Smooth muscle cell (in vitro differentiated cells): ENCODE measurements around the gene FASTKD3. TPM values are rescaled to one million over a fixed set of nuclear protein-coding genes. Genes with fewer than 3 reads are reported as not detected.
A peak's percentile ranks its signal among the peaks of the same experiment; 100 is the strongest.

Experiments
- DNase-seq: peaks from one replicate; lab custom pipeline; 2025; ENCODE audit not compliant: unreplicated experiment; lab: John Stamatoyannopoulos, UW
- H2AFZ ChIP-seq: fragments of 200-600 bp; sonication (generic); 2 replicates; pipeline ENCODE4 v1.6.0; 2016; ENCODE audit warnings: antibody characterized with exemption, low read depth, mild to moderate bottlenecking
- H3F3A ChIP-seq: fragments of 200-600 bp; sonication (generic); 2 replicates; pipeline ENCODE4 v1.6.0; 2017; ENCODE audit warnings: antibody characterized with exemption, low read depth
- H3K27ac ChIP-seq: fragments of 200-600 bp; sonication (generic); 2 replicates; pipeline ENCODE4 v1.5.1; 2016; ENCODE audit warnings: low read depth, mild to moderate bottlenecking
- H3K27me3 ChIP-seq: fragments of 200-600 bp; sonication (generic); 2 replicates; pipeline ENCODE4 v1.6.1; 2016; ENCODE audit warnings: low read depth, mild to moderate bottlenecking
- H3K36me3 ChIP-seq: fragments of 200-600 bp; sonication (generic); 2 replicates; pipeline ENCODE4 v1.5.1; 2016; ENCODE audit warnings: low read depth
- H3K4me1 ChIP-seq: fragments of 200-600 bp; sonication (generic); 2 replicates; pipeline ENCODE4 v1.5.1; 2016; ENCODE audit warnings: low read depth
- H3K4me2 ChIP-seq: fragments of 200-600 bp; sonication (generic); 2 replicates; pipeline ENCODE4 v1.6.0; 2016; ENCODE audit warnings: mild to moderate bottlenecking
- H3K4me3 ChIP-seq: fragments of 200-600 bp; sonication (generic); 2 replicates; pipeline ENCODE4 v1.5.1; 2016; ENCODE audit warnings: mild to moderate bottlenecking
- H3K79me2 ChIP-seq: fragments of 200-600 bp; sonication (generic); 2 replicates; pipeline ENCODE4 v1.6.0; 2016; ENCODE audit warnings: low read depth, mild to moderate bottlenecking
- H3K9ac ChIP-seq: fragments of 200-600 bp; sonication (generic); 2 replicates; pipeline ENCODE4 v1.6.0; 2016; ENCODE audit warnings: low read depth
- H3K9me3 ChIP-seq: fragments of 200-600 bp; sonication (generic); replicated peaks from 2 replicates; pipeline ENCODE4 v1.5.1; 2016; ENCODE audit warnings: low read depth
- H4K20me1 ChIP-seq: fragments of 200-600 bp; sonication (generic); 2 replicates; pipeline ENCODE4 v1.6.0; 2016; ENCODE audit warnings: low read depth
- CTCF ChIP-seq: fragments of 200-600 bp; sonication (generic); IDR thresholded peaks from 2 replicates; pipeline ENCODE4 v1.5.1; 2017; ENCODE audit warnings: borderline replicate concordance, mild to moderate bottlenecking, antibody characterized with exemption; ENCODE audit not compliant: insufficient read depth, poor library complexity, severe bottlenecking
- WGBS: methylation state at CpG from one replicate; pipeline ENCODE4 v1.1.7; 2016; ENCODE audit warnings: low lambda C conversion rate; 5-methylcytosine and 5-hydroxymethylcytosine counted together
- polyA plus RNA-seq: library from polyadenylated mRNA; unstranded; fragments of >200 nt; fragmentation: Nextera tagmentation; extraction: Ambion mirVana; gene quantifications from 2 replicates; pipeline ENCODE4 v1.2.1, GENCODE V29; 2016
- total RNA-seq: library from RNA; depleted of rRNA; stranded (reverse); fragments of >200 nt; gene quantifications from 2 replicates; pipeline ENCODE4 v1.2.3, GENCODE V29; 2014

Gene FASTKD3
- total and polyA plus RNA-seq, 2 experiments from 2014 or later, result 12.6 to 16.5 TPM

DNA sequence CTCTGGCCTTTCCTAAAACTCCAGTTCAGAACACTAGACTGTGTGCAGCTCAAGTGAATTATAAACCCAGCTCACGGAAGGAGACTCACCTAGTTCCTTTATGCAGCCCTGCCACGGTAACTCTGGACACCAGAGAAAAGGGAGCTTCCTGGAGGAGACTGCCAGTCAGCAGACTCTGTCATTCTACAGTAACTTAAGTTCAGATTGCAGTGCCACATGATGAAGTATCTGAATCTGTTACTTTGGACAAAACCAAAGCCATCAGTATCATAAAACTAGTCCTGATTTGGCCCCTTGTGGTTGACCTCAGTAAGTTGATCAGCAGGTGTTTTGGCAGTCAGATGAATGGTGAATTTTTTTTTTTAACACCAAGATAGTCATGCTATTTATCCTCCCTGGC, 2.8 kb upstream of the FASTKD3 start:
- WGBS, result 95% methylated on average over 2 of the region's 2 CpGs
- TF ChIP-seq CTCF, result no peak
- peaks cover 14% of the 10 kb centered on the region for H3K4me1 ChIP-seq

DNA sequence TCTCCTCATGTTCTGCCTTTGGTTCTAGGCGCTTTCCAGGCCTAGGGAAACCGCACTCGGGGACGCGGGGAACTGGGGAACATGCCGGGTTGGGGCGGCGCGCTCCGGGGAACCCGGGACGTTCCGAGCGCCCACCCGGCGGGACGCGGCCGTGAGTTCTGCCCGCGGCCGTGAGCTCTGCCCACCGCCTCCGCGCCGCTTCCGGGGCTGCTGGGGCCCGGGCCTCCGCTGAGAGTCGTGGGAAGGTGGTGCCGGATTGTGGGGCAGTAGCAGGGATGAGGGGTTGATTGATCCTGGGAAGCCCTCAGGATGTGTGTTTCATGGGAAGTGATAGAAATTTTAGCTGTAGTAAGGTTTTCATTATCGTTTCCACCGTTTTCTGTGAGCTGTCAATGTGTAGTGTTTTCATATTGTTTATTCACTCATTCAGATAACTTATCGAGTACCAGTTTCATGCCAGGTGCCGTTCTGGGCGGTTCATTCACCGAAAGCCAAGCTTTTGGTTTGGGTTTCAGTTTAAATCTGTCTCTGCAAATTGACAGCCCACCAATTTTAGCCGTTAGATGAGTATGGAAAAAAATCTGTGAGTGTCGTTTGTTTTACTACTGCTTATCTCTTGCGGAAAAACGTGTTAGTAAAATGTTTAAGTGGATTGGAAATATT, 774 bp upstream of the FASTKD3 start:
- Histone ChIP-seq H3K9me3 (no peaks in the 10 kb centered on the region), H3K27me3 (no peaks in the 10 kb centered on the region), H3K36me3 (peaks cover 10% of the 10 kb centered on the region), H3K4me1 (peaks cover 14% of the 10 kb centered on the region), H3K9ac (peak overlapping the region; percentile 92), H3K4me2 (peak overlapping the region; percentile 92), H4K20me1 (peaks cover 45% of the 10 kb centered on the region), H3K4me3 (peak overlapping the region; percentile 97), H3F3A (no peaks in the 10 kb centered on the region), H3K79me2 (peaks cover 69% of the 10 kb centered on the region), H2AFZ (peak overlapping the region; percentile 94), H3K27ac (peak overlapping the region; percentile 56)
- TF ChIP-seq CTCF, result no peak
- 5% methylated on average over 33 of the region's 41 CpGs for WGBS
- no peak for DNase-seq

More for the DNA sequence above, 2.8 kb upstream of the FASTKD3 start:
- no peak overlapping the region for H3K4me2 ChIP-seq
- no peak overlapping the region for H3K9ac ChIP-seq
- H4K20me1 ChIP-seq, result peaks cover 54% of the 10 kb centered on the region
- H3K4me3 ChIP-seq, result no peak overlapping the region
- H2AFZ ChIP-seq, result no peak overlapping the region
- H3K27me3 ChIP-seq, result no peaks in the 10 kb centered on the region
- no peak for DNase-seq
- H3K79me2 ChIP-seq, result peaks cover 77% of the 10 kb centered on the region
- no peaks in the 10 kb centered on the region for H3F3A ChIP-seq
- no peak overlapping the region for H3K27ac ChIP-seq
- no peaks in the 10 kb centered on the region for H3K9me3 ChIP-seq
- peaks cover 10% of the 10 kb centered on the region for H3K36me3 ChIP-seq

- Histone ChIP-seq H3K36me3 (peaks cover 14% of the 10 kb centered on the region), H2AFZ (peak overlapping the region; percentile 94), H3K4me3 (peak overlapping the region; percentile 97), H3K9me3 (no peaks in the 10 kb centered on the region), H3K9ac (peak overlapping the region; percentile 92), H3K4me2 (peak overlapping the region; percentile 92), H3K27ac (peak overlapping the region; percentile 56), H3K27me3 (no peaks in the 10 kb centered on the region), H4K20me1 (peaks cover 35% of the 10 kb centered on the region), H3K4me1 (peaks cover 14% of the 10 kb centered on the region), H3K79me2 (peaks cover 57% of the 10 kb centered on the region), H3F3A (no peaks in the 10 kb centered on the region)
- WGBS, result under 1% methylated on average over 8 of the region's 8 CpGs
- DNase-seq, result no peak
- no peak for TF ChIP-seq CTCF
Measured at GRCh38 chr5:7868427-7868772, 431 bp downstream of the FASTKD3 start.

DNA sequence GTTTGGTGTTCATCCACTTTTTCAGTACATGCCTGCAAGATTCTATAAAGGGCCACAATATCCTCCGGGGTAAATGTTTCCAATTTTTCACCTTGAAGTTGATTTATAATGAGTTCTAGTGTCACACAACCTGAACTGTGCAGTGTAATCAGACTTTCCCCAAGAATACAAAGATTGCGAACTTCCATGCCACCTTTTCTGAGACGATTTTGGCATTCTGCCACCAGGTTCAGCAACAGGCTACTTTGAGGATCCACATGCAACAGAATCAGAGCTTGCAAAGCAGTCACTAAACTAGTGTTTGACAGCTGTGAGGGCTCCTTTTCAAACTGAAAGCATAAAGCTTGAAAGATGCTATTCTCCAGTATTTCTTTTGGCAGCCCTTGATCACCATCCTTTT, 1.6 kb downstream of the FASTKD3 start:
- Histone ChIP-seq H3K79me2 (peaks cover 45% of the 10 kb centered on the region), H2AFZ (no peak overlapping the region), H3K4me2 (no peak overlapping the region), H3K4me3 (no peak overlapping the region), H4K20me1 (peaks cover 25% of the 10 kb centered on the region), H3K27me3 (no peaks in the 10 kb centered on the region), H3K36me3 (peaks cover 23% of the 10 kb centered on the region), H3F3A (no peaks in the 10 kb centered on the region), H3K9me3 (no peaks in the 10 kb centered on the region), H3K9ac (no peak overlapping the region), H3K27ac (no peak overlapping the region), H3K4me1 (peaks cover 14% of the 10 kb centered on the region)
- no peak for DNase-seq
- WGBS, result 93% methylated on average over 3 of the region's 3 CpGs
- TF ChIP-seq CTCF, result no peak
